Measurements from ENCODE around the gene HAVCR1.
"Not testable (repeated sequence)": the region's sequence is repeated elsewhere in the genome, so short reads cannot be mapped to it uniquely, and the experiment has no call there.

The HAVCR1 gene

GRCh38 chr5:157029457-157029856 lies 29.5 kb downstream of the HAVCR1 start:
- H3K9me3 ChIP-seq (ENCODE audit: control insufficient read depth, low read length), result no peaks in the 10 kb centered on the region
- no peak overlapping the region for H3K4me3 ChIP-seq (ENCODE audit: extremely low read depth, insufficient read depth, low read length, poor library complexity, severe bottlenecking)
- 83 to 100% methylated on average over 2 to 3 of the region's 3 CpGs for WGBS, 2 experiments (ENCODE audit: insufficient coverage in 2 of 2)
- H3K36me3 ChIP-seq (ENCODE audit: control insufficient read depth, insufficient read depth, low read length), result no peaks in the 10 kb centered on the region
- no peak overlapping the region for H3K27ac ChIP-seq (ENCODE audit: low read depth, low read length, severe bottlenecking)
- H3K4me1 ChIP-seq (ENCODE audit: control insufficient read depth, insufficient read depth, low read length, poor library complexity, severe bottlenecking), result peaks cover 10% of the 10 kb centered on the region

- not testable (repeated sequence) for H3K4me1 ChIP-seq (ENCODE audit: control insufficient read depth, insufficient read depth, low read length, poor library complexity, severe bottlenecking); H3K4me3 ChIP-seq (ENCODE audit: extremely low read depth, insufficient read depth, low read length, poor library complexity, severe bottlenecking); H3K36me3 ChIP-seq (ENCODE audit: control insufficient read depth, insufficient read depth, low read length); H3K27ac ChIP-seq (ENCODE audit: low read depth, low read length, severe bottlenecking); H3K9me3 ChIP-seq (ENCODE audit: control insufficient read depth, low read length)
- WGBS, 2 experiments (ENCODE audit: insufficient coverage in 2 of 2), result no CpG with 5 or more reads among the region's 2 CpGs
These were observed 31.3 kb downstream of the HAVCR1 start for GRCh38 chr5:157027663-157028062.

GRCh38 chr5:157026789-157027424 lies 32.0 kb downstream of the HAVCR1 start:
- no peaks in the 10 kb centered on the region for H3K4me1 ChIP-seq (ENCODE audit: control insufficient read depth, insufficient read depth, low read length, poor library complexity, severe bottlenecking)
- no peaks in the 10 kb centered on the region for H3K9me3 ChIP-seq (ENCODE audit: control insufficient read depth, low read length)
- H3K27ac ChIP-seq (ENCODE audit: low read depth, low read length, severe bottlenecking), result no peak overlapping the region
- no peak overlapping the region for H3K4me3 ChIP-seq (ENCODE audit: extremely low read depth, insufficient read depth, low read length, poor library complexity, severe bottlenecking)
- 63 to 90% methylated on average over 2 to 3 of the region's 3 CpGs for WGBS, 2 experiments (ENCODE audit: insufficient coverage in 2 of 2)
- no peaks in the 10 kb centered on the region for H3K36me3 ChIP-seq (ENCODE audit: control insufficient read depth, insufficient read depth, low read length)

- 80 to 90% methylated on average over 1 to 2 of the region's 3 CpGs for WGBS, 2 experiments (ENCODE audit: insufficient coverage in 2 of 2)
- no peaks in the 10 kb centered on the region for H3K4me1 ChIP-seq (ENCODE audit: control insufficient read depth, insufficient read depth, low read length, poor library complexity, severe bottlenecking)
- no peak overlapping the region for H3K4me3 ChIP-seq (ENCODE audit: extremely low read depth, insufficient read depth, low read length, poor library complexity, severe bottlenecking)
- no peaks in the 10 kb centered on the region for H3K36me3 ChIP-seq (ENCODE audit: control insufficient read depth, insufficient read depth, low read length)
- no peaks in the 10 kb centered on the region for H3K9me3 ChIP-seq (ENCODE audit: control insufficient read depth, low read length)
- H3K27ac ChIP-seq (ENCODE audit: low read depth, low read length, severe bottlenecking), result no peak overlapping the region
These were observed 33.7 kb downstream of the HAVCR1 start for GRCh38 chr5:157025093-157025698.

DNA sequence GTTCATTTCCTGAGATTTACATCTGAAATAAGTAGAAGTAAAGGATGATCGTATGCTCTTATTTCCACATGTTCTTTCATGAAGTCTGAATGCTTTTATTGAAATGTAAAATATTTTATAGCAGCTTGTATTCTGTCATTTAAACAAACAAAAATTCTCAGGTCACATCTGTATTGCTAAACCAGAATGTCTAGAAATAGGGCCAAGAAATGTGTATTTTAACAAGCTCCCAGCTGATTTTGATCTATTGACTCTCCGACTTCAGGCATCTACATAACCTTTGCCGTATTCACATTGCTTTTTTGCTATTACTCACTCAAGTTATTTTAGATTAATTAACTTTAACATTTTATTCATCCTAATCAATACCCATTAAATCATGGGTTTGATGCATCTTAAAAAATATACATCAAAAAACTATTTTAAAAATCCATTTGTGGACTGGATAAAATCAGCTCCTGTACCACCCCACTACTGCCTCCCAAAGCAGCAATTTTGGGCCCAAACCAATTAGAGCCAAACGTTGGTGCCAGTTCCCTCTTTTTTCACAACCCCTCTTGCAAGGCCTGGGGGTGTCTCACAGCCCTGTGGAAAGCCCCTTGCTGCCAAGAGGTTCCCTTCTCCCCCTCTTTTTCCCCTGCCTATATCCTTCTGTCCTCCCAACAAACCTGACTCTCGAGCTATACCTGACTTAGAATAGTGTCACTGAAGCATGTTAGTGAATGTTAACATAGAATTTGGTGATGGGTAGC lies 34.5 kb downstream of the HAVCR1 start:
- no peak overlapping the region for H3K4me3 ChIP-seq (ENCODE audit: extremely low read depth, insufficient read depth, low read length, poor library complexity, severe bottlenecking)
- H3K9me3 ChIP-seq (ENCODE audit: control insufficient read depth, low read length), result no peaks in the 10 kb centered on the region
- no peaks in the 10 kb centered on the region for H3K4me1 ChIP-seq (ENCODE audit: control insufficient read depth, insufficient read depth, low read length, poor library complexity, severe bottlenecking)
- WGBS, 2 experiments (ENCODE audit: insufficient coverage in 2 of 2), result 89 to 95% methylated on average over 1 to 3 of the region's 5 CpGs
- H3K36me3 ChIP-seq (ENCODE audit: control insufficient read depth, insufficient read depth, low read length), result no peaks in the 10 kb centered on the region
- no peak overlapping the region for H3K27ac ChIP-seq (ENCODE audit: low read depth, low read length, severe bottlenecking)

- WGBS, 2 experiments (ENCODE audit: insufficient coverage in 2 of 2), result 80% methylated on average over 2 of the region's 2 CpGs; no CpG with 5 or more reads in 1 of the 2 experiments
- H3K9me3 ChIP-seq (ENCODE audit: control insufficient read depth, low read length), result no peaks in the 10 kb centered on the region
These were observed 36.9 kb downstream of the HAVCR1 start for GRCh38 chr5:157022024-157022423.

DNA sequence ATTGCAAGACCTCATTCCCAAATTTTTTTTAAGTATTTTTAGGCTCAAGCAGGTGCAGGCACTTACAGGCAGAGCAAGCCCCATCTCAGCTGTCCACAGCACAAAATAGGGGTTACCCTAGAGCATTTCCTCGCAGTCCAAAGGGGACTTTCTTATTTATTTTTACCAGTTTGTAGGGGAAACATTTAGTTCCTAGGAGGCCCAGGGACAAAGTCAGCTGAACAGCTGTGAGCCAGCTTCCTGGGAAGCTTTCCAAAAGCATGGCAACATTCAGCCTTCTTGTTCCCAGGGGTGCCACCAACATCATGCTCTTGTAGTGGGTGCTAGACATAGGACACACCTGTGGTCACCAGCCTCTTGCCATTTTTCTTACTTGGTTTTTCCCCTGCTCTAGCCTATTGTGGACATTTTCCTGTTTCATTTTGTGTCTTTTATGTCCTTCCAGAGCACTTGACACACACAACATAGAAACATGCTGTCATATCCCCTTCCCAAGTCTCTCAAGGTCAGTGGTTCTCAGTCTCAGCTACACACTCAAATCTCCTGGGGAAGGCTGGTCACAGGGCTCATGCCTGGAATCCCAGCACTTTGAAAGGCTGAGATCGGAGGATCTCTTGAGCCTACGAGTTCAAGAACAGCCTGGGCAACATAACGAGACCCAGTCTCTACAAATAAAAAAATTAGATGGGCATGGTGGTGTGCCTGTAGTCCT lies 38.2 kb downstream of the HAVCR1 start:
- 82 to 92% methylated on average over 2 of the region's 4 CpGs for WGBS, 2 experiments (ENCODE audit: insufficient coverage in 2 of 2)
- H3K27ac ChIP-seq (ENCODE audit: low read depth, low read length, severe bottlenecking), result no peak overlapping the region

More at GRCh38 chr5:157022024-157022423, 36.9 kb downstream of the HAVCR1 start:
- H3K36me3 ChIP-seq (ENCODE audit: control insufficient read depth, insufficient read depth, low read length), result no peaks in the 10 kb centered on the region
- no peaks in the 10 kb centered on the region for H3K4me1 ChIP-seq (ENCODE audit: control insufficient read depth, insufficient read depth, low read length, poor library complexity, severe bottlenecking)
- H3K27ac ChIP-seq (ENCODE audit: low read depth, low read length, severe bottlenecking), result no peak overlapping the region
- H3K4me3 ChIP-seq (ENCODE audit: extremely low read depth, insufficient read depth, low read length, poor library complexity, severe bottlenecking), result no peak overlapping the region

DNA sequence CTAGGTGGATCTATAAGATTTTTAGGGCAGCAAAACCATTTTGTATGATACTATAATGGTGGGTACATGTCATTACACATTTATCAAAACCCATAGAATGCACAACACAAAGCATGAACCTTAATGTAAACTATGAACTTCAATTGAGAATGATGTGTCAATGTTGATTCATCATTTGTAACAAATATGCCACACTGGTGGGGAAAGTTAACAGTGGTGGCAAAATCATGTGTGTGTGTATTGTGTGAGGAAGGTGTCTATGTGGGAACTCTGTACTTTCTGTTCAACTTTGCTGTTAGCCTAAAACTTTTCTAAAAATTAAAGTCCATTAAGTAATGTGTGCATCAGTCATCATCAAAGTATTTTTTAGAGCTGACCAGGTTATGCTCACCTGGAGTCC lies 38.9 kb downstream of the HAVCR1 start:
- H3K36me3 ChIP-seq (ENCODE audit: control insufficient read depth, insufficient read depth, low read length), result no peaks in the 10 kb centered on the region
- H3K4me1 ChIP-seq (ENCODE audit: control insufficient read depth, insufficient read depth, low read length, poor library complexity, severe bottlenecking), result no peaks in the 10 kb centered on the region
- no peaks in the 10 kb centered on the region for H3K9me3 ChIP-seq (ENCODE audit: control insufficient read depth, low read length)
- no peak overlapping the region for H3K4me3 ChIP-seq (ENCODE audit: extremely low read depth, insufficient read depth, low read length, poor library complexity, severe bottlenecking)
- H3K27ac ChIP-seq (ENCODE audit: low read depth, low read length, severe bottlenecking), result no peak overlapping the region

More for the DNA sequence above, 38.2 kb downstream of the HAVCR1 start:
- Histone ChIP-seq H3K4me3 (ENCODE audit: extremely low read depth, insufficient read depth, low read length, poor library complexity, severe bottlenecking) (no peak overlapping the region), H3K4me1 (ENCODE audit: control insufficient read depth, insufficient read depth, low read length, poor library complexity, severe bottlenecking) (no peaks in the 10 kb centered on the region), H3K36me3 (ENCODE audit: control insufficient read depth, insufficient read depth, low read length) (no peaks in the 10 kb centered on the region), H3K9me3 (ENCODE audit: control insufficient read depth, low read length) (no peaks in the 10 kb centered on the region)

GRCh38 chr5:157014143-157014542 lies 44.8 kb downstream of the HAVCR1 start:
- H3K27ac ChIP-seq (ENCODE audit: low read depth, low read length, severe bottlenecking); H3K36me3 ChIP-seq (ENCODE audit: control insufficient read depth, insufficient read depth, low read length); H3K4me3 ChIP-seq (ENCODE audit: extremely low read depth, insufficient read depth, low read length, poor library complexity, severe bottlenecking); H3K9me3 ChIP-seq (ENCODE audit: control insufficient read depth, low read length); H3K4me1 ChIP-seq (ENCODE audit: control insufficient read depth, insufficient read depth, low read length, poor library complexity, severe bottlenecking): not testable (repeated sequence)
- 100% methylated on average over 2 of the region's 28 CpGs; no CpG with 5 or more reads in 1 of the 2 experiments for WGBS, 2 experiments (ENCODE audit: insufficient coverage in 2 of 2)

GRCh38 chr5:157006262-157006661 lies 52.7 kb downstream of the HAVCR1 start:
- Histone ChIP-seq H3K27ac (ENCODE audit: low read depth, low read length, severe bottlenecking) (no peak overlapping the region), H3K4me3 (ENCODE audit: extremely low read depth, insufficient read depth, low read length, poor library complexity, severe bottlenecking) (no peak overlapping the region), H3K9me3 (ENCODE audit: control insufficient read depth, low read length) (no peaks in the 10 kb centered on the region), H3K36me3 (ENCODE audit: control insufficient read depth, insufficient read depth, low read length) (no peaks in the 10 kb centered on the region), H3K4me1 (ENCODE audit: control insufficient read depth, insufficient read depth, low read length, poor library complexity, severe bottlenecking) (peaks cover 6% of the 10 kb centered on the region)
- WGBS, 2 experiments (ENCODE audit: insufficient coverage in 2 of 2), result 87 to 88% methylated on average over 2 of the region's 2 CpGs
